H1 (cell line): Measurements from ENCODE around the gene SAE1. TPM values are rescaled to one million over a fixed set of nuclear protein-coding genes. Genes with fewer than 3 reads are reported as not detected.

Experiments used
- CTCF ChIA-PET: fragments of 300-600 bp; sonication (Branson Sonifier 250); formaldehyde crosslinking; loops from one replicate; lab custom pipeline; 2021; ENCODE audit not compliant: partially characterized antibody; lab: Charles Lee
- POLR2A ChIA-PET: fragments of 300-600 bp; sonication (Branson Sonifier 250); formaldehyde crosslinking; loops from one replicate; lab custom pipeline; 2021; ENCODE audit warnings: inconsistent platforms; ENCODE audit not compliant: partially characterized antibody; lab: Charles Lee
- DNase-seq, 2 experiments: peaks; one replicate each; pipeline versions ENCODE4 v3.0.0 to v3.0.0-alpha.2; 2010 to 2022; ENCODE audit warnings: low spot score in 2 of 2, low read depth in 1 of 2, mixed read lengths in 1 of 2
- FAIRE-seq: peaks from 2 replicates; lab custom pipeline; 2011; peaks lifted over from hg19 to GRCh38; lab: Jason Lieb, UNC
- H2AFZ ChIP-seq: 2 replicates; pipeline ENCODE4 v1.8.1; 2012; ENCODE audit warnings: low read length, inconsistent platforms
- H2AK5ac ChIP-seq: 2 replicates; pipeline ENCODE4 v1.6.1; 2013; ENCODE audit warnings: low read depth, low read length
- H2BK120ac ChIP-seq: replicated peaks from 2 replicates; pipeline ENCODE3; 2013; ENCODE audit warnings: low read depth, low read length, inconsistent platforms
- H2BK12ac ChIP-seq: 2 replicates; pipeline ENCODE4 v1.6.1; 2013; ENCODE audit warnings: low read depth, low read length
- H2BK15ac ChIP-seq: 2 replicates; pipeline ENCODE4 v1.6.1; 2013; ENCODE audit warnings: low read length
- H2BK20ac ChIP-seq: 2 replicates; pipeline ENCODE4 v1.6.1; 2013; ENCODE audit warnings: low read length
- H2BK5ac ChIP-seq: 2 replicates; pipeline ENCODE4 v1.6.1; 2013; ENCODE audit warnings: low read depth, low read length
- H3K14ac ChIP-seq: 2 replicates; pipeline ENCODE4 v1.6.1; 2013; ENCODE audit warnings: inconsistent platforms; ENCODE audit not compliant: insufficient read length
- H3K18ac ChIP-seq: 2 replicates; pipeline ENCODE4 v1.6.1; 2013; ENCODE audit warnings: low read length; ENCODE audit errors: extremely low read depth
- H3K23ac ChIP-seq: 2 replicates; pipeline ENCODE4 v1.6.1; 2013; ENCODE audit warnings: inconsistent platforms; ENCODE audit not compliant: insufficient read length
- H3K23me2 ChIP-seq: 2 replicates; pipeline ENCODE4 v1.6.1; 2013; ENCODE audit warnings: low read depth, low read length
- H3K27ac ChIP-seq: 2 replicates; pipeline ENCODE4 v1.6.1; 2011; ENCODE audit warnings: low read depth, low read length, inconsistent platforms
- H3K27me3 ChIP-seq, 4 experiments: replicated peaks in 1 of 4; 1 replicate in 1 of 4; 2 replicates in 3 of 4; pipeline versions ENCODE4 v1.6.1 to v1.8.1; 2011 to 2013; ENCODE audit warnings: low read length in 3 of 4, mild to moderate bottlenecking in 3 of 4, inconsistent platforms in 2 of 4, mixed read lengths in 2 of 4, moderate library complexity in 1 of 4; ENCODE audit not compliant: control insufficient read depth in 3 of 4, insufficient read depth in 3 of 4; ENCODE audit errors: extremely low read depth in 1 of 4
- H3K36me3 ChIP-seq, 4 experiments: 2 replicates each; pipeline versions ENCODE4 v1.6.1 to v1.8.1; 2011 to 2013; ENCODE audit warnings: mild to moderate bottlenecking in 4 of 4, low read length in 3 of 4, moderate library complexity in 2 of 4, control low read depth in 1 of 4, inconsistent platforms in 1 of 4; ENCODE audit not compliant: insufficient read depth in 4 of 4, control insufficient read depth in 2 of 4
- H3K4ac ChIP-seq: replicated peaks from 2 replicates; pipeline ENCODE3; 2013; ENCODE audit warnings: low read length, low read depth, mixed read lengths, inconsistent platforms; ENCODE audit not compliant: insufficient read length
- H3K4me1 ChIP-seq, 4 experiments: replicated peaks in 1 of 4; 1 replicate in 1 of 4; 2 replicates in 3 of 4; pipeline versions ENCODE4 v1.6.1 to v1.8.1; 2011 to 2013; ENCODE audit warnings: low read length in 3 of 4, inconsistent platforms in 2 of 4, mixed read lengths in 1 of 4; ENCODE audit not compliant: insufficient read depth in 4 of 4, control insufficient read depth in 3 of 4
- H3K4me2 ChIP-seq, 2 experiments: 2 replicates each; pipeline versions ENCODE4 v1.6.1 to v1.8.1; 2011 to 2013; ENCODE audit warnings: low read depth in 2 of 2, low read length in 2 of 2, control low read depth in 1 of 2, inconsistent platforms in 1 of 2, mild to moderate bottlenecking in 1 of 2; ENCODE audit not compliant: insufficient read depth in 1 of 2
- H3K4me3 ChIP-seq, 4 experiments: fragments of 200-600, 300-600 bp in 1 of 4; sonication (generic), shearing (Covaris generic), sonication (Bioruptor Twin) in 1 of 4; 2 replicates each; pipeline versions ENCODE4 v1.5.1 to v1.8.1; 2011 to 2016; ENCODE audit warnings: low read length in 4 of 4, low read depth in 3 of 4, control low read depth in 2 of 4, inconsistent platforms in 2 of 4, mild to moderate bottlenecking in 2 of 4, mixed read lengths in 1 of 4, moderate library complexity in 1 of 4; ENCODE audit not compliant: insufficient read depth in 2 of 4; ENCODE audit errors: extremely low read depth in 1 of 4
- H3K56ac ChIP-seq: replicated peaks from 2 replicates; pipeline ENCODE3; 2013; ENCODE audit warnings: low read depth, mild to moderate bottlenecking, mixed read lengths, low read length, inconsistent platforms; ENCODE audit not compliant: insufficient read length
- H3K79me1 ChIP-seq: 2 replicates; pipeline ENCODE4 v1.6.1; 2013; ENCODE audit warnings: low read depth, low read length, control low read depth
- H3K79me2 ChIP-seq, 2 experiments: 2 replicates each; pipeline versions ENCODE4 v1.6.1 to v1.8.1; 2012 to 2013; ENCODE audit warnings: low read length in 2 of 2, mild to moderate bottlenecking in 2 of 2, inconsistent platforms in 1 of 2; ENCODE audit not compliant: insufficient read depth in 2 of 2, control insufficient read depth in 1 of 2
- H3K9ac ChIP-seq, 4 experiments: replicated peaks in 1 of 4; 1 replicate in 1 of 4; 2 replicates in 3 of 4; pipeline versions ENCODE4 v1.6.1 to v1.8.1; 2011 to 2013; ENCODE audit warnings: low read depth in 3 of 4, low read length in 3 of 4, control low read depth in 2 of 4, mild to moderate bottlenecking in 2 of 4, moderate library complexity in 2 of 4, inconsistent platforms in 1 of 4; ENCODE audit errors: extremely low read depth in 1 of 4
- H3K9me3 ChIP-seq, 2 experiments: 2 replicates each; pipeline versions ENCODE4 v1.6.1 to v1.8.1; 2012 to 2013; ENCODE audit warnings: mild to moderate bottlenecking in 2 of 2, moderate library complexity in 2 of 2, control low read depth in 1 of 2, inconsistent platforms in 1 of 2, low read depth in 1 of 2, low read length in 1 of 2, mixed read lengths in 1 of 2; ENCODE audit not compliant: insufficient read depth in 2 of 2
- H4K20me1 ChIP-seq, 2 experiments: replicated peaks in 1 of 2; 2 replicates each; pipeline versions ENCODE3 to v1.8.1; 2011 to 2013; ENCODE audit warnings: inconsistent platforms in 2 of 2, low read length in 2 of 2, mild to moderate bottlenecking in 1 of 2; ENCODE audit not compliant: insufficient read depth in 2 of 2, control insufficient read depth in 1 of 2
- H4K5ac ChIP-seq: 2 replicates; pipeline ENCODE4 v1.6.1; 2013; ENCODE audit warnings: low read length, low read depth, mixed read lengths, inconsistent platforms; ENCODE audit not compliant: insufficient read length
- H4K8ac ChIP-seq: 2 replicates; pipeline ENCODE4 v1.8.0; 2013; ENCODE audit warnings: mild to moderate bottlenecking, moderate library complexity, low read length, inconsistent platforms; ENCODE audit not compliant: insufficient read depth; ENCODE audit errors: extremely low read depth
- H4K91ac ChIP-seq: replicated peaks from 2 replicates; pipeline ENCODE3; 2013; ENCODE audit warnings: low read length, mixed read lengths, inconsistent platforms; ENCODE audit not compliant: insufficient read length
- ATF3 ChIP-seq: IDR thresholded peaks from 2 replicates; pipeline ENCODE4 v1.6.1; 2011; ENCODE audit warnings: low read depth, mild to moderate bottlenecking, low read length; ENCODE audit not compliant: insufficient read depth
- CHD1 ChIP-seq: IDR thresholded peaks from 2 replicates; pipeline ENCODE4 v1.6.1; 2012; ENCODE audit warnings: low read depth, low read length, improper control_type of control experiment
- CHD2 ChIP-seq: IDR thresholded peaks from 2 replicates; pipeline ENCODE4 v1.6.1; 2012; ENCODE audit warnings: low read length, improper control_type of control experiment
- CREB1 ChIP-seq: IDR thresholded peaks from 2 replicates; pipeline ENCODE4 v1.6.1; 2012; ENCODE audit warnings: inconsistent platforms
- EZH2 ChIP-seq: fragments of 200-600 bp; sonication (generic); IDR thresholded peaks from 2 replicates; pipeline ENCODE4 v1.7.1; 2012; ENCODE audit warnings: low read depth, mild to moderate bottlenecking, moderate library complexity, low read length, inconsistent platforms; ENCODE audit not compliant: severe bottlenecking
- RAD21 ChIP-seq, 2 experiments: IDR thresholded peaks in 1 of 2; conservative IDR thresholded peaks in 1 of 2; 2 replicates each; pipeline ENCODE4 v1.6.1; 2011; ENCODE audit warnings: low read depth in 2 of 2, low read length in 2 of 2, improper control_type of control experiment in 1 of 2, inconsistent platforms in 1 of 2, mild to moderate bottlenecking in 1 of 2, moderate library complexity in 1 of 2
- RFX5 ChIP-seq: IDR thresholded peaks from 2 replicates; pipeline ENCODE4 v1.6.1; 2011; ENCODE audit warnings: low read depth, low read length, improper control_type of control experiment, borderline replicate concordance
- SIN3A ChIP-seq, 2 experiments: IDR thresholded peaks in 1 of 2; conservative IDR thresholded peaks in 1 of 2; 2 replicates each; pipeline ENCODE4 v1.6.1; 2011 to 2012; ENCODE audit warnings: low read length in 2 of 2, improper control_type of control experiment in 1 of 2, low read depth in 1 of 2, mild to moderate bottlenecking in 1 of 2
- SIRT6 ChIP-seq: IDR thresholded peaks from one replicate; pipeline ENCODE4 v1.7.1; 2012; ENCODE audit warnings: low read length, inconsistent platforms
- SP1 ChIP-seq: IDR thresholded peaks from 2 replicates; pipeline ENCODE4 v1.6.1; 2011; ENCODE audit warnings: low read depth, low read length
- SP4 ChIP-seq: IDR thresholded peaks from 2 replicates; pipeline ENCODE4 v1.6.1; 2012; ENCODE audit warnings: low read length, inconsistent platforms
- TAF7 ChIP-seq: optimal IDR thresholded peaks from 2 replicates; pipeline ENCODE3; 2011; ENCODE audit warnings: low read depth, mild to moderate bottlenecking, inconsistent platforms, low read length, moderate library complexity, borderline replicate concordance
- TBP ChIP-seq: IDR thresholded peaks from 2 replicates; pipeline ENCODE4 v1.6.1; 2011; ENCODE audit warnings: low read depth, low read length, improper control_type of control experiment
- TCF12 ChIP-seq: IDR thresholded peaks from 2 replicates; pipeline ENCODE4 v1.6.1; 2011; ENCODE audit warnings: low read depth, mild to moderate bottlenecking, low read length
- WGBS, 2 experiments: shearing (Covaris generic) in 1 of 2; methylation state at CpG; one replicate each; pipeline versions ENCODE4 v1.1.6 to v1.1.7; 2013 to 2015; ENCODE audit warnings: low lambda C conversion rate in 2 of 2, mixed read lengths in 2 of 2, inconsistent platforms in 1 of 2, low coverage in 1 of 2, missing lambda C conversion rate in 1 of 2; ENCODE audit not compliant: insufficient replicate concordance in 2 of 2, insufficient coverage in 1 of 2, insufficient read length in 1 of 2; ENCODE audit errors: extremely low coverage in 1 of 2, missing lambda C conversion rate in 1 of 2; 5-methylcytosine and 5-hydroxymethylcytosine counted together
- polyA plus RNA-seq, 7 experiments: library from polyadenylated mRNA; depleted of rRNA in 3 of 7; stranded (reverse) in 5 of 7; unstranded in 2 of 7; fragments of >200 nt in 5 of 7; fragments of 200-250 nt in 2 of 7; gene quantifications; 1 replicate in 5 of 7; 2 replicates in 1 of 7; 4 replicates in 1 of 7; pipeline versions ENCODE4 v1.2.1 to v1.2.3, GENCODE V29; 2011 to 2013; ENCODE audit warnings: missing spikeins in 2 of 7, mixed read lengths in 2 of 7
- total RNA-seq: library from RNA; stranded (reverse); fragmentation: NEBNext Ultra II Directional; extraction: Animal tissue kit (Norgen Biotek cat#: 25700); gene quantifications from 2 replicates; pipeline ENCODE4 v1.2.1, GENCODE V29; 2021

The SAE1 gene
- total and polyA plus RNA-seq, 2 of the 8 experiments (the other 6 are each of a cell fraction or from before 2014, with no cell fraction given), result 213 to 268 TPM

- CTCF ChIA-PET, result interaction anchor here (0.6 to 2.4 kb wide), 16 partner anchors 8 to 1424 kb away, joined by 3 to 11 read pairs (median 4); partner anchors contain the start of gene ZC3H4
- FAIRE-seq, result no peak
- POLR2A ChIA-PET, result interaction anchor here (0.5 to 3.9 kb wide), 9 partner anchors 8 to 1457 kb away, joined by 3 to 35 read pairs (median 3); partner anchors contain the start of gene ZC3H4
Observed at GRCh38 chr19:47123406-47123805, 7.2 kb upstream of the SAE1 start.

More at GRCh38 chr19:47123406-47123805, 7.2 kb upstream of the SAE1 start:
- Histone ChIP-seq H4K8ac (no peak overlapping the region), H4K20me1 (no peaks in the 10 kb centered on the region), H2AK5ac (no peak overlapping the region), H4K5ac (no peak overlapping the region), H3K14ac (no peak overlapping the region), H3K4me3 (no peak overlapping the region), H3K36me3 (no peaks in the 10 kb centered on the region), H2AFZ (no peak overlapping the region), H3K9me3 (no peaks in the 10 kb centered on the region), H3K27me3 (no peaks in the 10 kb centered on the region), H4K91ac (no peak overlapping the region), H3K27ac (no peak overlapping the region), H3K79me1 (no peaks in the 10 kb centered on the region), H3K18ac (no peak overlapping the region), H2BK120ac (no peak overlapping the region), H3K9ac (no peak overlapping the region), H3K4ac (no peak overlapping the region), H3K23me2 (no peaks in the 10 kb centered on the region), H2BK20ac (no peak overlapping the region), H2BK12ac (no peak overlapping the region), H2BK15ac (no peak overlapping the region), H3K4me2 (no peak overlapping the region), H2BK5ac (no peak overlapping the region), H3K79me2 (no peaks in the 10 kb centered on the region)
- no peak for DNase-seq
- WGBS, 2 experiments, result 95% methylated on average over 7 of the region's 7 CpGs; no CpG with 5 or more reads in 1 of the 2 experiments
- TF ChIP-seq SP1 (no peak), SIRT6 (no peak), TAF7 (no peak), SIN3A (conservative IDR thresholded peaks at IDR 0.05 in 1 of 2, IDR thresholded peaks at IDR 0.05 in 1 of 2; ENCODE audit: low read depth in 1 of 2, low read length in 2 of 2) (no peak), SP4 (no peak), ATF3 (no peak), RAD21 (IDR thresholded peaks at IDR 0.05 in 1 of 2, conservative IDR thresholded peaks at IDR 0.05 in 1 of 2; ENCODE audit: low read depth in 2 of 2, low read length in 2 of 2) (no peak), CHD2 (no peak), RFX5 (no peak), TBP (no peak), TCF12 (no peak), EZH2 (no peak), CHD1 (no peak), CREB1 (no peak)
- TF ChIP-seq, all 59 proteins: peak for 0
- no peak overlapping the region for H3K23ac ChIP-seq
- peak overlapping the region; percentile 6 for H3K56ac ChIP-seq
- peaks cover 0 to 4% (median 1%) of the 10 kb centered on the region in 4 experiments; a peak in 1 of 7 replicates for H3K4me1 ChIP-seq
